HG02610 (cell line): ENCODE measurements around the gene GNMT.

Experiments used
- ATAC-seq: cut with Tn5 transposase; IDR thresholded peaks from one replicate; pipeline ENCODE4 v1.9.1; 2021; ENCODE audit warnings: mild to moderate bottlenecking, moderate library complexity; ENCODE audit not compliant: unreplicated experiment

GNMT gene

GRCh38 chr6:42960243-42961019, at the start of gene GNMT:
Gene GNMT (plus strand): TSS chr6:42960754. CDS start chr6:42960768, 14 bp downstream.
- no peak for ATAC-seq

GRCh38 chr6:42911171-42912021, 49.2 kb upstream of the GNMT start:
- no peak for ATAC-seq

- ATAC-seq = no peak
These were observed 46.0 kb upstream of the GNMT start for GRCh38 chr6:42914546-42914945.

- ATAC-seq = no peak
These were observed 44.8 kb upstream of the GNMT start, which contains the start of gene PTCRA for GRCh38 chr6:42915732-42916131. Gene PTCRA (plus strand): TSS chr6:42916053. CDS start chr6:42916070, 17 bp downstream.

- ATAC-seq = no peak
These were observed 44.3 kb upstream of the GNMT start for GRCh38 chr6:42916288-42916687.

GRCh38 chr6:42921801-42922200, 38.8 kb upstream of the GNMT start:
- ATAC-seq = no peak

GRCh38 chr6:42923666-42924065, 36.9 kb upstream of the GNMT start:
- no peak for ATAC-seq

- no peak for ATAC-seq
These were observed 35.2 kb upstream of the GNMT start for GRCh38 chr6:42925248-42925857.

- peak; percentile 74 for ATAC-seq
These were observed 31.4 kb upstream of the GNMT start, which contains the start of gene CNPY3 for GRCh38 chr6:42928986-42929820. Gene CNPY3 (plus strand): TSS chr6:42929480. CDS start chr6:42929571, 91 bp downstream.

- peak; percentile 63 for ATAC-seq
These were observed 30.7 kb upstream of the GNMT start for GRCh38 chr6:42929821-42930360.

GRCh38 chr6:42932412-42932811, 28.1 kb upstream of the GNMT start:
- no peak for ATAC-seq

GRCh38 chr6:42933205-42933604, 27.3 kb upstream of the GNMT start:
- ATAC-seq = no peak

- ATAC-seq = no peak
These were observed 25.2 kb upstream of the GNMT start for GRCh38 chr6:42935322-42935721.

GRCh38 chr6:42936398-42936797, 24.2 kb upstream of the GNMT start:
- ATAC-seq = no peak

- ATAC-seq = no peak
These were observed 22.8 kb upstream of the GNMT start for GRCh38 chr6:42937548-42938427.

- no peak for ATAC-seq
These were observed 22.1 kb upstream of the GNMT start for GRCh38 chr6:42938428-42938796.

GRCh38 chr6:42938987-42939809, 21.4 kb upstream of the GNMT start:
- ATAC-seq = no peak

GRCh38 chr6:42939810-42940167, 20.8 kb upstream of the GNMT start:
- ATAC-seq = no peak
